ENCODE measurements around the gene GPC6.

GRCh38 chr13:94330552-94331071 is 1104.0 kb downstream of the GPC6 start:
- TF ChIP-seq CTCF (IDR thresholded peaks at IDR 0.05; ENCODE audit: insufficient read depth, low read length) (no peak), GABPA (IDR thresholded peaks at IDR 0.05; ENCODE audit: low read depth) (no peak), POLR2AphosphoS5 (IDR thresholded peaks at IDR 0.05; ENCODE audit: low read depth) (no peak), SPI1 (IDR thresholded peaks at IDR 0.05; ENCODE audit: borderline replicate concordance, low read depth) (no peak)

All from HL-60 (cell line).